NCI-H510A treated with DMSO at 0.1 percent for 48 hours (cell line): ENCODE data around the gene CYGB.

ENCODE experiments used
- DNase-seq: peaks from one replicate; lab custom pipeline; 2025; lab: John Stamatoyannopoulos, UW

CYGB gene

DNA sequence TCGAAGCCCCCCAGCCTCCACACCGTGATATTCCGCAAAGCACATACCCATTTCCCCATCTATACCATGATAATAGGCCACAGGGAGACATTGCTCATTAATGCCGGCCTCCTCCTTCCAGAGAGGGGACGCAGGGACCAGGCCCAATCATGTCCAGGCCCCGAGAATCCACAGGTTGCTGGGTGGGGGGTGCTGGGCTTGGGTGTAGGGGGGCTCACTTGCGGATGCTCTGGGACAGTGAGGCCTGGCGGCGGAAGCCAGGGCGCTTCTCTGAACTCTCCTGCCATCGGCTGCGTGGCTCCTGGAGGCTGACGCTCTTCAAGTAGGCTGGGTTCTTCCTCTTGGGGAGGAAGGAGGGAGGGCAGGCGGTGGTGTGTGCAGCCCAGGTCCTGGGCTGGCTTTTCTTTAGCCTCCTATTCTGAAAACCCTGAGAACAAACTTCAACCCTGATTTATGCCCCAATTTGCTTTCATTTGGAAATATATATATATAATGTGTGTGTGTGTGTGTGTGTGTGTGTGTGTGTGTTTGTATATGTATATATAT is 57.9 kb downstream of the CYGB start:
- DNase-seq: no peak

DNA sequence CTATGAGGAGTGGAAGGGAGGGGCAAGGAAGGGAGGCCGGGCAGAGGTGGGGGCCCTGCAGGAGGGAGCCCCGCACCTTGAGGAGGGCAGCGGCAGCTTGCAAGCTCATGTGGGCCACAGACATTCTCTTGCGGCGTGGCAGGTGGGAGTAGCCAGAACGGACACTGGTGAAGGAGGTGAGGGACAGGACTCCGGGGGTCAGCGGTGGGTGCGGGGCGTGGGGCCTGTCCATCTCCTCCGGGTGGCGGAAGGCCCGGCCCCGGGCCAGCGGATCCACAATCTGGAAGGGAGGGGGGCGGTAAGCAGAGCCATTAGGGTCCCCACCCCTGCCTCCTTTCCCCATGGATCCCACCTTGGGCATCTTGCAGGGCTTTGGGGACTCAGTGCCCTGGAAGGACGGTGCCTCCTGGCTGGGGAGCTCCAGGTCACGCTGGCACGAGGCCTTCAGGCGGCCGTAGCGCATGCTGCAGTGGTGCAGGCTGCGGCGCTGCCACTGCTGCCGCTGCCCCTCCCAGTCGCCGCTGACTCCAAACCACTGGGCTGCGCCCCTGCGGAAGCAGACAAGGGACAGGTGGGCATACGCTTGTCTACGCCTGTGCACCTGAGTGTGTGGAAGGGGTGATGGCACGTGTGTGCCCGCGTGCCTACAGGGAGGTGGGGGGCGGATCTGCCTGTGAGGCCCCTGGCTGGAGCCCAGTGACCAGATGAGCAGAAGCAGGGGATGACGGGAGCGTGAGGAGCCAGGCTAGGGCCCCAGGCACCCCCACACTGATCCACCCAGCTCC is 58.6 kb downstream of the CYGB start:
- DNase-seq: no peak

DNA sequence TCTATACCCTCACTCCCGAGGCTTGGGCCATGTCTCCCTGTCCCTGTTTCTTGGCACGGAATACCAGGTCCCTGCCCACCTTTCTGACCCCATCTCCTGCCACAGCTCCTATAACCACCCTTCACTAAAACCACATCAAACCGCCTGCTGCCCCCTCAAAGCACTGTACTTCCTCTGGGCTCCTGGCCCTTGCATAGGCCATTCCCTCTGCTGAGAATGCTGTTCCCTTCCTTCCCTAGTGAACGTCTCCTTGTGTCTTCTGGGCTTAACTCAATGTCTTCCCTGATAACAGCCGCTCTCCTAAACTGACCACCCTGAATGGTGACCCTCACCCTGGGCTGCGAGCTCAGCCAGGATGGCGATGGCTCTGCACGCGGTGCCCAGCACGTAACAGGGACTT is 59.4 kb downstream of the CYGB start:
- no peak for DNase-seq

GRCh38 chr17:76477576-76477975 is 59.9 kb downstream of the CYGB start:
- DNase-seq: no peak
